Stimulated activated naive CD4-positive, alpha-beta T cell treated with Interleukin-2 at 50 U/mL for 16 hours (primary cell): ENCODE data around the gene C20orf144.

Experiments
- DNase-seq: peaks from one replicate; lab custom pipeline; 2025; lab: John Stamatoyannopoulos, UW

Gene C20orf144

GRCh38 chr20:33666293-33667244 is 4.4 kb downstream of the C20orf144 start, which contains the start of gene ACTL10:
Gene ACTL10, plus strand, starts transcription at chr20:33666943. Its CDS starts 555 bp downstream, at chr20:33667498.
- peak; percentile 79 for DNase-seq

- peak; percentile 46 for DNase-seq
These were observed 5.1 kb downstream of the C20orf144 start for GRCh38 chr20:33667245-33667675.

- peak; percentile 70 for DNase-seq
These were observed 5.7 kb downstream of the C20orf144 start for GRCh38 chr20:33667676-33668465.

- DNase-seq: no peak
These were observed 6.5 kb downstream of the C20orf144 start for GRCh38 chr20:33668466-33669155.

GRCh38 chr20:33669224-33669623 is 7.1 kb downstream of the C20orf144 start:
- no peak for DNase-seq

GRCh38 chr20:33669873-33670640 is 7.9 kb downstream of the C20orf144 start:
- DNase-seq: no peak

- DNase-seq: no peak
These were observed 8.8 kb downstream of the C20orf144 start for GRCh38 chr20:33670715-33671499.

GRCh38 chr20:33671573-33672288 is 9.6 kb downstream of the C20orf144 start:
- DNase-seq: no peak

GRCh38 chr20:33672426-33673113 is 10.4 kb downstream of the C20orf144 start:
- no peak for DNase-seq

- no peak for DNase-seq
These were observed 10.9 kb downstream of the C20orf144 start for GRCh38 chr20:33673114-33673409.

GRCh38 chr20:33673410-33674293 is 11.5 kb downstream of the C20orf144 start:
- DNase-seq: no peak

- peak; percentile 43 for DNase-seq
These were observed 12.4 kb downstream of the C20orf144 start, which contains the start of gene NECAB3 for GRCh38 chr20:33674294-33675135. Gene NECAB3, minus strand, starts transcription at chr20:33674428. Its CDS starts 76 bp downstream, at chr20:33674352.

GRCh38 chr20:33675136-33675959 is 13.2 kb downstream of the C20orf144 start:
- no peak for DNase-seq

- no peak for DNase-seq
These were observed 14.0 kb downstream of the C20orf144 start for GRCh38 chr20:33676121-33676520.

- DNase-seq: no peak
These were observed 14.8 kb downstream of the C20orf144 start for GRCh38 chr20:33676652-33677645.
